Measurements from ENCODE around the gene TGFBR1.
A peak's percentile ranks its signal among the peaks of the same experiment; 100 is the strongest.

The TGFBR1 gene

DNA sequence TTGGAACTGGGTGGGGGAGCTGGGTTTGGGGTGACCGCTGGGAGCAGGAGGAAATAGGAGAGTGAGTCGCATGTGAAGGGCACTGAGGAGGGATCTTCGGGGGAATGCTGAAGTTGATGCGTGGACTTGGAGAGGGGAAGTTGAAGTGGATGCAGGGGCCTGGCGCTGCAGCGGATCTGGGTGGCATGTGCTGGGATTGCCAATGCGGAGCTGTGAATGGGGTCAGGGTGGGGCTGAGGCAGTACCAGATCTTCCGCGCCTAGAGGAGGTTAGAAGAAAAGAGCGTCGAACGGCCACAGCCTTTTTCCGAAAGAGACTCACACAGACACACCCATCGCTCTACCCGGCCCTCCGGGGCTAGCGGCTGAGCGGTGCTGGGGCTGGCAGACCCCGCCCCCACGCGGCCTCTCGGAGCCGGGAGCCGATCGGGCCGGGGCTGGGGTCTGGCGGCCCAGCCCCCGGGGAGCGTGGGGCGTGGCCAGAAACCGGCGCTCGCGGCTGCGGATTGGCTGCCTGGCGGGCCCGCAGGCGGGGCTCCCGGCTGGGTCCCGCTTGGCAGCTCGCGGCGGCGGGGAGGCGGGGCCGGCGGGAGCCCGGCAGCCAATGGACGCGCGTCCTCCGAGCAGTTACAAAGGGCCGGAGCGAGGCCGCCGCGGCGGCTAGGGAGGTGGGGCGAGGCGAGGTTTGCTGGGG, at the start of gene TGFBR1:
Gene TGFBR1, plus strand, starts transcription at position 655 of the 693 bp plus-strand sequence. CDS start 93 bp downstream, outside the sequence.
- Mint-ChIP-seq H3K27me3 (no peaks in the 10 kb centered on the region), H3K9me3 (peaks cover 0 to 5% of the 10 kb centered on the region in 2 donors), H3K4me1 (peaks cover 56% of the 10 kb centered on the region), H3K27ac (peak within 1 kb of the TSS; percentile 82 to 97), H3K4me3 (peak within 1 kb of the TSS; percentile 87 to 93)
- ATAC-seq (peak; percentile 92), DNase-seq (peak; percentile 92 to 95)

DNA sequence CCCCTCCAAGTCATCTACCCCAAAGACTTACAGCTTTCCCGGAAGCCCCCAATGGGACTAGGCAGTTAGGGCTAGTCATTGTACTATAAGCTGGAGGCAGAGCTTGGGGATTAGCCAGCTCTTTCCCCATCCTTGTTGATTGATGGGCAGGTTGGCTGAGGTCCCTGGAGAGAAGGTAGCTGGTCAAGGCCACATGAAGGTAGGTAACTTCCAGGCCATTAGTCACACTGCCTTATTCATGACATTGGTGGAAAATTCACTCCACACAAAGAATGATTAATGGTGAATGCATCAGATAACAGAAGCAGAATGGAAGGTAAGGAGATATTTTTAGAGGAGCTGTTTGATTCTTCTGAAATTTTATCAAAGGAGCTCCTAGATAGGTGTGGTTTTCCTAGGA, 49.5 kb upstream of the TGFBR1 start:
- Mint-ChIP-seq H3K27me3 (peaks cover 25% of the 10 kb centered on the region), H3K27ac (no peak overlapping the region), H3K4me1 (peaks cover 69% of the 10 kb centered on the region), H3K9me3 (peaks cover 0 to 8% of the 10 kb centered on the region in 2 donors), H3K4me3 (no peak overlapping the region)
- DNase-seq (no peak), ATAC-seq (no peak)

DNA sequence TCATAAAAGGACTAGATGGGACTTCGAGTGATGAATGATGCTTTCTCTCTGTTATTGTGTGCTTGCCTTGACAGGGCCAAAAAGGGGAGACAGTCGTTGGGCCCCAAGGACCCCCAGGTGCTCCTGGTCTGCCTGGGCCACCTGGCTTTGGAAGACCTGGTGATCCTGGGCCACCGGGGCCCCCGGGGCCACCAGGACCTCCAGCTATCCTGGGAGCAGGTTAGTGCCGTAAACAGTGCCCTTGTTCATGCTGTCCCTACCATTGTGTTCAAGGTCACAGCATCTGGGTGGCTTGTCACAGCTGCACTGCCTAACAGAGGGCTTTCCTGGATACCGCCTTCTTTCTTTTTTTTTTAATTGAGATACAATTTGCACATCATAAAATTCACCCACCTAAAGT, 48.7 kb upstream of the TGFBR1 start:
- ATAC-seq (no peak), DNase-seq (no peak)
- peaks cover 0 to 8% of the 10 kb centered on the region in 2 donors for H3K9me3 Mint-ChIP-seq
- no peak overlapping the region for H3K4me3 Mint-ChIP-seq
- no peak overlapping the region for H3K27ac Mint-ChIP-seq
- peaks cover 25% of the 10 kb centered on the region for H3K27me3 Mint-ChIP-seq
- H3K4me1 Mint-ChIP-seq, result peaks cover 69% of the 10 kb centered on the region

DNA sequence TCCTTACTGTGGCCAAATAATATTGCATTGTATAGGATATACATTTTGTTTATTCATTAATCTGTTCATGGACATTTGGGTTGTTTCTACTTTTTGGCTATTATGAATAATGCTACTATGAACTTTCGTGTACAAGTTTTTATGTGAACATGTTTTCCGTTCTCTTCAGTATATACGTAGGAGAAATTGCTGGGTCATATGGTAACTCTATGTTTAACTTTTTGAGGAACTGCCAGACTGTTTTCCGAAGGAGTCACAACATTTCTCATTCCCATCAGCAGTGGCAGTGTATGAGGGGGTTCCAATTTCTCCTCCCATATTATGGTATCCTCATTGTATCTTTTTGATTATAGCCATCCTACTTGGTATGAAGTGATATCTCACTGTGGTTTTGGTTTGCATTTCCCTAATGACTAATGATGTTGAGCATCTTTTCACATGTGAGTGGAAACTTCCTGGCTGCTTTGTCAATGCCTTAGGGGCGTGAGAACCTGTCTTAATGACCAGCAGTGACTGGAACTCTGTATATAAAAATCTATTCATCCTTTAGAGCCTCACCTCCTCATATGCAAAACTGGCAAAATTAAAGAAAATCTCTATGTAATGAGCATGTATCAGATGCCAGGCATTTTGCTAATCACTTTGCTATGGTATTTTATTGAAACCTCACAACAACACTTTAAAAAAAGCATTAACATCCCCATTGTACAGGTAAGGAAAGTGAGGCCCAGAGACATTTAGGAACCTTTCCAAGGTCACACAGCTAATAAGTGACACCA, 47.8 kb upstream of the TGFBR1 start:
- DNase-seq (peak; percentile 25 to 33), ATAC-seq (peak; percentile 75)
- peaks cover 0 to 8% of the 10 kb centered on the region in 2 donors for H3K9me3 Mint-ChIP-seq
- H3K27me3 Mint-ChIP-seq, result peaks cover 25% of the 10 kb centered on the region
- peaks cover 69% of the 10 kb centered on the region for H3K4me1 Mint-ChIP-seq
- peak overlapping the region in 1 of 2 donors; percentile 67 for H3K27ac Mint-ChIP-seq
- peak overlapping the region; percentile 73 to 91 for H3K4me3 Mint-ChIP-seq

DNA sequence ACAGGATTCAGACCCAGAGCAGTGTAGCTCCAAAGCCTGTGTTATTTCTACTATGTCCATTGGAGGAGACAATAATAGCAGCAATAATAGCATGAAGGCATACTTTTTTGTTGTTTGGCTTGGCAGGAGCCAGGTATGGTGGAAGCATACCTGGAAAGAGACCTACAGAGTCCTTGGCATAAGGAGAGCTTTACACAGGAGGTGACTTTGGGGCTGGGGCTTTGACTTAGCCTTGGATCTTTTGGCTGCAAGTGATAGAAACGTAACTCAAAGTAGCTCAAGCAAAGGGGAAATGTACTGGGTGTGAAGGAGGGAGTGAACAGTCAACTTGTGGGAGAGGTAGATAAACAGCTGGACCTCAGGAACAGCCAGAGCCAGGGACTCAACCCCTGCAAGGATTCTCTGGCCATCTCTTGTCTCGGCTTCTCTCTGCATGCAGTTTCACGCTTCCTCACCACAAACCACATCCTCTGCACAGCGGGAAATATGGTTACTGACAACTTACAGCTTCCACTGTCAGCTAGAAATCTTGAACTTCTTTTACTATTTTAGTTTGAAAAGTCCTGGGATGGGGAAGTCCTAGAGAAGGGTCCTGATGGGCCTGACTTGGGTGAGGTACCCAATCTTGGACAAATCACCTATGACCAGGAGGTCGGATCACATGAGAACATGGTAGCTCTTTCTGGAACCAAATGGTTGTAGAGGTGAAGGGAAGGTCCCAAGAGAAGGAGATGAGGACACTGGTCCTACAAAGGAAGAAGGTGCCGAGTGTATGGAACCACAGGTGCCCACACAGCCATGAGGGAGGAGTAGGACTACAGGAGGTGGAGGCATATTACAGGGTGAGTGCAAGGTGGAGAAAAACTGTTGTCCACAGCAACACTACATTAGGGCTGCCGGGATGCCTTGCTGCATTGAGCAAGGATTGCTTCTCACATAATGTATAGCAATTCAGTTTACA, 47.0 kb upstream of the TGFBR1 start:
- H3K27me3 Mint-ChIP-seq, result peaks cover 20% of the 10 kb centered on the region
- ATAC-seq (peak; percentile 88), DNase-seq (peak; percentile 58 to 73)
- peak overlapping the region; percentile 7 to 74 for H3K27ac Mint-ChIP-seq
- H3K4me3 Mint-ChIP-seq, result peak overlapping the region; percentile 73 to 91
- peaks cover 66% of the 10 kb centered on the region for H3K4me1 Mint-ChIP-seq
- peaks cover 0 to 8% of the 10 kb centered on the region in 2 donors for H3K9me3 Mint-ChIP-seq

DNA sequence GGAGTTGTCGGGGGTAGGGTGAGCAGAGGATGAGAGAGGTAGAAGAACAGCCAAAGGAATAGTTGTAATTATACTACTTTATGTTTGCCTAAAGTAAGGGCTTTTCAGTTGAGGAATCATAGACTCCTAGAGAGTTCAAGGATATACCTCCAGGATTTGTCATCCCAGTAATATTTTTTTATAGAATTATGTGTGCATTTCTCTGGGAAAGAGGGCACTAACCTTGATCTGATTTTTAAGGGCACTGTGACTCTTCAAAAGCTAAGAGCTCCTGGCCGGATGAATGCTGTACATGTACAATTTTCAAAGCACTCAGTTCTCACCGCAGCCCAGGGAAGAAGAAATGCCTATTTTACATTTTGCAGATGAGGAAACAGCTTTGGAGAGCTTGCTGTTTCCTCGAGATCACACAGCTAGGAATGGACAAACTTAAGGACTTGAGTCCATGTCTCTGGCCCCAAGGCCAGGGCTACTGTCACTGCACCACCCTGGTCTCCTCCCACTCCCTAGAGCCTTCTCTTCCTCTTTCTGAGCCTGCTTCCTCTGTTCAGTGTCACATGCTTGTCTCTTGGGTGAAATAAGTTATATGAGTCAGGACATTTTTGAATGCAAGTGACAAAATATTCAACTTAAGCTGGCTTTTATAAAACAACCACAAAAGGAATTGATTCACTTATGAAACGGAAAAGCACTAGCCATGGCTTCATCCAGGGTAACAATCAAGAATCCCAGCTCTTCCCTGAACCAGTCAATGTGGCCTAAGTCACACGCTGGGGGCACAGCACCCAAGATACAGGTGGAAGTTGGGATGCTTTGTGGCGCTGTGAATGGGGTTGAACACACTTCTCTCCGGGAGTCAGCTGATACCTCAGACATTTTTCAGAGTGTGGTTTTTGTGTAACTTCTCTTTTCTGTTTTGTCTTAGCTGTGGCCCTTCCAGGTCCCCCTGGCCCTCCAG, 45.7 kb upstream of the TGFBR1 start:
- no peak overlapping the region for H3K27ac Mint-ChIP-seq
- peak; percentile 70 for ATAC-seq

DNA sequence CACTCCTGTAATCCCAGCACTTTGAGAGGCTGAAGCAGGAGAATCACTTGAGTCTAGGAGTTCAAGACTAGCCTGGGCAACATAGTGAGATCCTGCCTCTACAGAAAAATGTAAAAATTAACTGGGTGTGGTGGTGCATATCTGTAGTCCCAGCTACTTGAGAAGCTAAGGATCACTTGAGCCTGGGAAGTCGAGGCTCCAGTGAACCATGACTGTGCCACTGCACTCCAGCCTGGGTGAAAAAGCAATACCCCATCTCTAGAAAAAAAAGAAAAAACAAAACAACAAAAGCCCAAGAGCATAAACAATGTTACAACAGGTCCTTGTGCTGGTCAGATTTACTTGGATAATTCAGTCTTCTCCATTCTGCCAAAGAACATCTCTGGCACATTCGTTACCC, 44.3 kb upstream of the TGFBR1 start:
- ATAC-seq (no peak), DNase-seq (no peak)
- Mint-ChIP-seq H3K9me3 (peaks cover 0 to 3% of the 10 kb centered on the region in 2 donors), H3K27me3 (peaks cover 8% of the 10 kb centered on the region), H3K27ac (no peak overlapping the region), H3K4me3 (no peak overlapping the region), H3K4me1 (peaks cover 68% of the 10 kb centered on the region)

More for the DNA sequence above, 45.7 kb upstream of the TGFBR1 start:
- Mint-ChIP-seq H3K4me1 (peaks cover 66% of the 10 kb centered on the region), H3K4me3 (peak overlapping the region; percentile 32 to 91), H3K9me3 (peaks cover 0 to 8% of the 10 kb centered on the region in 2 donors), H3K27me3 (peaks cover 12% of the 10 kb centered on the region)
- peak in 1 of 2 donors; percentile 14 for DNase-seq

DNA sequence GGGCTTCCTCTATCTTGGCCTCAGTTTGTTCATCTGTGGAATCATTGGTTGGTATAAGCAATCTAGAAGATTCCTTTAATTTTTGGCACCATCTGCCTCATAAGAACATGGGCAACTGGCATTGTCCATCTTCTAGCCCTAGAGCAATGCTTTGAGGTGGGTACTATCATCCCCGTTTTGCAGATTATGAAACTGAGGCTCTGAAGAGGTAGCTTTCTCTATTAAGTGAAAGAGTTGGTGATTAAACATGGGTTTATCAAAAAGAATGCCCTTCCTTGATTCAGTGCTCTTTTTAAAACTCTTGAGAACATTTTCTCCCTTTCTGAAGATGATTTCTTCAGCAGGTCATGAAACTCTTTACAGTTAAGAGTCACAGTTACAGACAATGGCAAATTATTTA, 42.4 kb upstream of the TGFBR1 start:
- no peak for ATAC-seq
- DNase-seq, result no peak
- Mint-ChIP-seq H3K9me3 (no peaks in the 10 kb centered on the region), H3K27ac (no peak overlapping the region), H3K4me1 (peaks cover 49% of the 10 kb centered on the region), H3K27me3 (peaks cover 8% of the 10 kb centered on the region), H3K4me3 (no peak overlapping the region)

DNA sequence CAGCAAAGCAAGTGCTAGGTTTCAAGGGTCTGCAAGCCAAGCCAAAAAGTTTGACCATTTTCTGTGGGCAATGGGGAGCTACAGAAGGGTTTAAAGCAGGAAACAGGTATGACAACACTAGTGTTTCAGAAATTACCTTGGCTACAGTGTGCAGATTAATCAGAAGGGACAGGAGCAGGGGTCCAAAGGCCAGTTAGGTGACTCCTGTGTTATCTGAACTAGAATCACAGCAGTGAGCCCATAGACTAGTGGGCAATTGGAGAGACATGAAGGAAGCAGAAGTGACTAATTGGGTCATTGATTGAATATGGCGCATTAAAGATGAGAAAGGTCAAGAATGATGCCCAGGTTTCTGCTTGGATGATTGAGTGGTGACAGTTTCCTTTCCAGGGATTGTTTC, 41.4 kb upstream of the TGFBR1 start:
- peaks cover 40% of the 10 kb centered on the region for H3K4me1 Mint-ChIP-seq
- no peak overlapping the region for H3K4me3 Mint-ChIP-seq
- peaks cover 8% of the 10 kb centered on the region for H3K27me3 Mint-ChIP-seq
- no peak for DNase-seq
- no peak overlapping the region for H3K27ac Mint-ChIP-seq
- ATAC-seq, result no peak
- no peaks in the 10 kb centered on the region for H3K9me3 Mint-ChIP-seq

DNA sequence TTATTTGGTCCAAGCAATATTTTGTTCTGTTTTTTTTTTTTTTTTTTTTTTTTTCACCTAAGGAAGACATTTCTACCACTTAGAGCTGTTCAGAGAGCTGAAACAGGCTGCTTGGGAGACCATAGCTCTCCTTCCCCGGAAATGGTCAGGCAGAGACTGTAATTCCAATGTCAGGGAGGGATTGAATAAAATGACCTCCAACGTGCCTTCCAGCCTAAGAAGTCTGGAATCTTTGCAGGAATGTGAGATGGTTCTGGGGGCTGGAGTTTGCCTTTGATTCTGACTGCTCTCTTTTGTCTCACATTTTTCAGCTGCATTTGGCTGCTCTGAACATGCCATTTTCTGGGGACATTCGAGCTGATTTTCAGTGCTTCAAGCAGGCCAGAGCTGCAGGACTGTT, 38.3 kb upstream of the TGFBR1 start:
- DNase-seq (no peak), ATAC-seq (no peak)
- H3K4me1 Mint-ChIP-seq, result peaks cover 48% of the 10 kb centered on the region
- H3K27me3 Mint-ChIP-seq, result peaks cover 8% of the 10 kb centered on the region
- no peak overlapping the region for H3K27ac Mint-ChIP-seq
- H3K4me3 Mint-ChIP-seq, result no peak overlapping the region
- peaks cover 0 to 5% of the 10 kb centered on the region in 2 donors for H3K9me3 Mint-ChIP-seq

DNA sequence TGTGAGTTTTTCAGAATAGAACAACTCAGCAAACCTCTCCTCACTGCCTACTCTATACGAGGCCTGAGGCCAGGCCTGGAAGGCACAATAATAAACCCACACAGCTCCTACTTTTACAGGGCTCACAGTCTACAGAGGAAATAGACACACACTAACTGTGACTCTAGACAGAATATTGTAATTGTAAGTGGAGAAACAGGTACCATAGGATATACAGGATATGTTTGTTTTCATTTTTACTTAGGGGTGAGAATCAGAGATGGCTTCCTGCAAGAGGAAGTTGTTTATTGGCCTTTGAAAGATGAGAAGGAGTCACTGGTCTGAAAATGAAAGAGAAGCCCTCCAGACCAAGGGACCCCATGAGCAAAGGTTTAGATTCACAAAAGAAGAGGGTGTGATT, 35.8 kb upstream of the TGFBR1 start:
- no peaks in the 10 kb centered on the region for H3K27me3 Mint-ChIP-seq
- no peak for ATAC-seq
- H3K9me3 Mint-ChIP-seq, result peaks cover 0 to 5% of the 10 kb centered on the region in 2 donors
- peak overlapping the region in 1 of 2 donors; percentile 77 for H3K27ac Mint-ChIP-seq
- H3K4me1 Mint-ChIP-seq, result peaks cover 43% of the 10 kb centered on the region
- no peak for DNase-seq
- no peak overlapping the region for H3K4me3 Mint-ChIP-seq

DNA sequence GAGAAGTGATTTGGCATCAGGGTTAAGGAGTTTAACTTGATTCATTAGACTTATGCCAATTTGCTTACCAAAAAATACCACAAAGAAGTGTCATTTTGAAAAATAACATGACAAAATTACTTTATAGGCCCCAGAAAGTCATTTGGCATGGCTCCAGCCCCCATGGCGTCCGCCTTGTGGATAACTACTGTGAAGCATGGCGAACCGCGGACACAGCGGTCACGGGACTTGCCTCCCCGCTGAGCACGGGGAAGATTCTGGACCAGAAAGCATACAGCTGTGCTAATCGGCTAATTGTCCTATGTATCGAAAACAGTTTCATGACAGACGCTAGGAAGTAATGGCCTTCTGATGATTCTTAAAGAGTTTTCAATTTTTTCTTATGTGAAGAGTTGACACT, 35.4 kb upstream of the TGFBR1 start:
- Mint-ChIP-seq H3K4me3 (no peak overlapping the region), H3K27ac (no peak overlapping the region), H3K9me3 (peaks cover 0 to 5% of the 10 kb centered on the region in 2 donors), H3K4me1 (peaks cover 42% of the 10 kb centered on the region), H3K27me3 (no peaks in the 10 kb centered on the region)
- ATAC-seq (no peak), DNase-seq (no peak)

DNA sequence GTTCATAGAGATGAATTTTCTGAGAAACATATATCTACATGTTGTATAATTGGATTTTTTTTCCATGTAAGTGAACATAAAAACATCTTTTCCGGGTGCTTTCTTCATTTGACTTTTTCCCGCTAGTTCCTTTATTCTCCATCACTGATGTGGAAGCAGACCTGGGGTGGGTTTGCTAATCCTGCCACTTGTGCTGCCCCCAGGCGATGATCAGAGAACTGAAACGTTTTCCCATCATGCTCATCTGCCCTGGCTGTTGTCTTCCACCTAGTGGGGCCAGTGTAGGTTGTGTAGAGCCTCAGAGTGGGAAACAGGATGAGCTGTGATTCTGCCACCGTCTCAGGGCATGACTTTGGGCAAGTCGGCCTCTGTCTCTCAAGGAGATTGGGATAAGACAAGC, 34.2 kb upstream of the TGFBR1 start:
- H3K4me1 Mint-ChIP-seq, result peaks cover 45% of the 10 kb centered on the region
- H3K27me3 Mint-ChIP-seq, result no peaks in the 10 kb centered on the region
- H3K27ac Mint-ChIP-seq, result no peak overlapping the region
- no peak overlapping the region for H3K4me3 Mint-ChIP-seq
- peaks cover 0 to 5% of the 10 kb centered on the region in 2 donors for H3K9me3 Mint-ChIP-seq
- no peak for DNase-seq
- no peak for ATAC-seq

DNA sequence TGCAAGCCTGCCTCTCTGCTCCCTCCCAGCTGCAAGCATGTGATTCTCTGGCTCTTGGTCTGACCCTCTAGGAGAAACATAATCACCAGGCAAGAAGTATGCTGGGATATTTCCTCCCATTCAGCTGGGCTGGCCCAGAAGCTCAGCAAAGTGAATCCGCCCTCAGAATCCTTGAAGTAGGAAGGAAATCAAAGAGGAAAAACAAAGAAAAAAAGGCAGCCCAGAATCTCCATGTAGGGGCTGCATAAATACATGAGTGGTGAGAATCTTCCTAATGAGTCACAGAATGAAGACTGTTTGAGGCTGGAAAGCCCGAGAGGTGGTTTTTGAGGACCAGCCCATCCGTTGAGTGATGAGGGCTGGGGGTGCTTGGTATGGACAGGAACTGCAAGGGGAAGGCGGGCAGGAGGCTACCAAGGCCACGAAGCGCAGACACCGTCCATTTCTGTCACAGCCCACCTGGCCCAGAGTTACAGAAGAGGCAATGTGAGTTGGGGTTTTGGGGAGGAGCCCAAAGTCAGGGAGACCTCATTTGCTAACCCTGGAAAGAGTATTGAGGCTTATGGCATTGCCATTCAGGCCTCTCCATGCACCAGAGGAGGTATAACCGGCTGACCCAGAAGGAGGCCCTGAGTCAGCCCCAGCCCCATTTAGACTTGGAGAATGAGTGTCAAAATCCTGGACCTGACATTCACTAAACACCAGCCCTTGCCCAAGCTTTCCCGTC, 33.4 kb upstream of the TGFBR1 start:
- Mint-ChIP-seq H3K4me1 (peaks cover 53% of the 10 kb centered on the region), H3K27me3 (no peaks in the 10 kb centered on the region), H3K9me3 (peaks cover 0 to 5% of the 10 kb centered on the region in 2 donors), H3K27ac (no peak overlapping the region), H3K4me3 (no peak overlapping the region)
- peak in 1 of 2 donors; percentile 15 for DNase-seq
- peak; percentile 69 for ATAC-seq
